ENCODE measurements around the gene TBP. TPM values are rescaled to one million over a fixed set of nuclear protein-coding genes. Genes with fewer than 3 reads are reported as not detected.
A peak's percentile ranks its signal among the peaks of the same experiment; 100 is the strongest.

TBP gene
- total RNA-seq, 4 donors from 2014 or later = 11.4 to 20.1 (median 19.9) TPM

DNA sequence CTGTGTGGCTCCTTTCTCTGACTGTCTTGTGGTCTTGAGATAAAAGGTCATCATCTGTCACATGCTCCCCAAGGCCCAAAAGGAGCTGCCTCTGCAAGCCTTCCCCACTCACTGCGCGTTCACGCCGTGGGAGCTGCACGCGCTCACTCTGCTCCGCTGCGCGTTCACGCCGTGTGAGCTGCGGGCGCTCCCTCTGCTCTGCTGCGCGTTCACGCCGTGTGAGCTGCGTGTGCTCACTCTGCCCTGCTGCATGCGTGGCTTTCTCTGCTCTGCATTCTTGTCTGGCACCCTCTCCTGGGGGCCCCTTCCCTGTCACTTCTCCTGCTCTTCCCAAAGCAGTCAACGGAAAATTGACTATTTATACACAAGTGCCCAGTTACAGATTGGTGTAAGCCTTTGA, 43.5 kb upstream of the TBP start:
- ATAC-seq (ENCODE audit: low FRiP score) = no peak

GRCh38 chr6:170512249-170512648, 41.9 kb upstream of the TBP start:
- DNase-seq (ENCODE audit: low spot score) (no peak), ATAC-seq (ENCODE audit: low FRiP score) (no peak)
- TF ChIP-seq, protein P1, sequence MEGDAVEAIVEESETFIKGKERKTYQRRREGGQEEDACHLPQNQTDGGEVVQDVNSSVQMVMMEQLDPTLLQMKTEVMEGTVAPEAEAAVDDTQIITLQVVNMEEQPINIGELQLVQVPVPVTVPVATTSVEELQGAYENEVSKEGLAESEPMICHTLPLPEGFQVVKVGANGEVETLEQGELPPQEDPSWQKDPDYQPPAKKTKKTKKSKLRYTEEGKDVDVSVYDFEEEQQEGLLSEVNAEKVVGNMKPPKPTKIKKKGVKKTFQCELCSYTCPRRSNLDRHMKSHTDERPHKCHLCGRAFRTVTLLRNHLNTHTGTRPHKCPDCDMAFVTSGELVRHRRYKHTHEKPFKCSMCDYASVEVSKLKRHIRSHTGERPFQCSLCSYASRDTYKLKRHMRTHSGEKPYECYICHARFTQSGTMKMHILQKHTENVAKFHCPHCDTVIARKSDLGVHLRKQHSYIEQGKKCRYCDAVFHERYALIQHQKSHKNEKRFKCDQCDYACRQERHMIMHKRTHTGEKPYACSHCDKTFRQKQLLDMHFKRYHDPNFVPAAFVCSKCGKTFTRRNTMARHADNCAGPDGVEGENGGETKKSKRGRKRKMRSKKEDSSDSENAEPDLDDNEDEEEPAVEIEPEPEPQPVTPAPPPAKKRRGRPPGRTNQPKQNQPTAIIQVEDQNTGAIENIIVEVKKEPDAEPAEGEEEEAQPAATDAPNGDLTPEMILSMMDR (IDR thresholded peaks at IDR 0.05) = no peak

More for the DNA sequence above, 43.5 kb upstream of the TBP start:
- DNase-seq (ENCODE audit: low spot score) = no peak
- TF ChIP-seq, protein P1 (IDR thresholded peaks at IDR 0.05) = no peak

DNA sequence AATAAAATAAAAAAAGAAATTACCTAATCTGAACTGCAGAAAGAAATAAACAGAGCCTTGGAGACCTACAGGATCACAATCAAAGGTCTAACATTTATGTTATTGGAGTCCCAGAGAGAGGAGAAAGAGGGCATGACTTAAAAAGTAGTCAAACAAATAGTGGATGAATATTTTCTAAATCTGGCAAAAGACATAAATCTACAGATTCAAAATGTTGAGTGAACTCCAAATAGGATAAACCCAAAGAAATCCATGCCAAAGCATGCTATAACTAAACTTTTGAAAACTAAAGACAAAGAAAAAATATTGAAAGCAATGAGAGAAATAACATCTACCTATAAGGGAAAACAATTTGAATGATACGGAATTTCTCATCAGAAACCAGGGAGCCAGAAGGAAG, 39.3 kb upstream of the TBP start:
- ATAC-seq (ENCODE audit: low FRiP score) (no peak), DNase-seq (ENCODE audit: low spot score) (no peak)
- TF ChIP-seq, protein P1 (IDR thresholded peaks at IDR 0.05) = no peak

GRCh38 chr6:170516783-170517616, 37.2 kb upstream of the TBP start:
- no peak for DNase-seq (ENCODE audit: low spot score)
- TF ChIP-seq, protein P1 (IDR thresholded peaks at IDR 0.05) = peak in 1 of 3 donors; percentile 11

GRCh38 chr6:170522565-170523183, 31.5 kb upstream of the TBP start:
- TF ChIP-seq, protein P1 (IDR thresholded peaks at IDR 0.05) = no peak
- no peak for DNase-seq (ENCODE audit: low spot score)
- ATAC-seq (ENCODE audit: low FRiP score) = no peak

More at GRCh38 chr6:170516783-170517616, 37.2 kb upstream of the TBP start:
- peak; percentile 83 for ATAC-seq (ENCODE audit: low FRiP score)

- no peak for DNase-seq (ENCODE audit: low spot score)
- TF ChIP-seq, protein P1 (IDR thresholded peaks at IDR 0.05) = no peak
- no peak for ATAC-seq (ENCODE audit: low FRiP score)
Measured at GRCh38 chr6:170523256-170524171, 30.7 kb upstream of the TBP start.

All from omental fat pad (tissue), 4 donors.